Peyer's patch (tissue), 4 donors: ENCODE results near the gene NDFIP2.

ENCODE experiments used
- POLR2A ChIP-seq, 2 donors: fragments of 450-650 bp; IDR thresholded peaks; one replicate each; pipeline ENCODE4 v1.5.1; 2017; ENCODE audit warnings: antibody characterized with exemption in 2 of 2, mild to moderate bottlenecking in 2 of 2, moderate library complexity in 2 of 2
- TF ChIP-seq, protein P1 (sequence below), 6 experiments: fragments of 450-650 bp in 4 of 6; fragments of 200-600 bp in 2 of 6; sonication (generic) in 1 of 6; IDR thresholded peaks; one replicate each; pipeline ENCODE4 v1.5.1; 2017 to 2019; ENCODE audit warnings: antibody characterized with exemption in 6 of 6, mild to moderate bottlenecking in 3 of 6, moderate library complexity in 1 of 6

DNA sequence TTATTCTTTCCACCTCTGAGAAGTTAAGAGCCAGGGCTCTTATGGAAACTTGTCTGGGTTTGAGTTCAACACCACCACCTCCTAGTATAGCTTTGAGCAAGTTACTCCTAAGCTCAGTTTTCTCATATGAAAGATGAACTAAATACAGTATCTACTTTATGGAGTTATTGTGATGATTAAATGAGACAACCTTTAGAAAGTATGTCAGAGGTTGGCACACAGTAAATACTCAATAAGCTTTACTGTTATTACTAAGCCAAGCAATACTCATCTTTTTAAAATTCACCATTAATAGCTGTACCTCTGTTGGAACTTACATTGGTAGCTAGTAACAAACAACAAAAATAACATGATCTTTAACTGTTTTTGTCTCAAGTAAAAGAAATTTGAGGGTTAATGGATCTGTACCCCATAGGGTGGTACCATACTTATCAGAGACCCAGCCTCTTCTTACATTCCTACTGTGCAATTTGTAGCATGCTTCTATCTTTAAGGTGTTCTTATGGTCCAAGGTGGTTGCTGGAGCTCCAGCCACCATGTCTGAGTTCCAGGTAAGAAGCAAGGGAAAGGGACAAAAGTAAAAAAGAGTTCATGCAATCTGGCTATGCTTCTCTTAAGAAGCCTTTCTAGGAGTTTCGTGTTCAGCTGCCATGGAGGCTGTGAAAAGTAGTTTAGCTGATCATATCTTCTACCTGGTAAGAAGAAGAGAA is 24.1 kb upstream of the NDFIP2 start:
- TF ChIP-seq, protein P1, sequence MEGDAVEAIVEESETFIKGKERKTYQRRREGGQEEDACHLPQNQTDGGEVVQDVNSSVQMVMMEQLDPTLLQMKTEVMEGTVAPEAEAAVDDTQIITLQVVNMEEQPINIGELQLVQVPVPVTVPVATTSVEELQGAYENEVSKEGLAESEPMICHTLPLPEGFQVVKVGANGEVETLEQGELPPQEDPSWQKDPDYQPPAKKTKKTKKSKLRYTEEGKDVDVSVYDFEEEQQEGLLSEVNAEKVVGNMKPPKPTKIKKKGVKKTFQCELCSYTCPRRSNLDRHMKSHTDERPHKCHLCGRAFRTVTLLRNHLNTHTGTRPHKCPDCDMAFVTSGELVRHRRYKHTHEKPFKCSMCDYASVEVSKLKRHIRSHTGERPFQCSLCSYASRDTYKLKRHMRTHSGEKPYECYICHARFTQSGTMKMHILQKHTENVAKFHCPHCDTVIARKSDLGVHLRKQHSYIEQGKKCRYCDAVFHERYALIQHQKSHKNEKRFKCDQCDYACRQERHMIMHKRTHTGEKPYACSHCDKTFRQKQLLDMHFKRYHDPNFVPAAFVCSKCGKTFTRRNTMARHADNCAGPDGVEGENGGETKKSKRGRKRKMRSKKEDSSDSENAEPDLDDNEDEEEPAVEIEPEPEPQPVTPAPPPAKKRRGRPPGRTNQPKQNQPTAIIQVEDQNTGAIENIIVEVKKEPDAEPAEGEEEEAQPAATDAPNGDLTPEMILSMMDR (IDR thresholded peaks at IDR 0.05) = no peak
- TF ChIP-seq POLR2A (IDR thresholded peaks at IDR 0.05) = no peak
